IMR-90 (cell line): ENCODE data around the gene TMOD4. TPM values are rescaled to one million over a fixed set of nuclear protein-coding genes. Genes with fewer than 3 reads are reported as not detected.

Experiments
- ATAC-seq: fragments of 200-7000 bp; cut with Tn5 transposase; 2 replicates; pipeline ENCODE4 v1.9.1; 2020; ENCODE audit warnings: low read depth, mild to moderate bottlenecking, moderate library complexity
- BruUV-seq: library from RNA; stranded (reverse); fragments of 400-500 nt; replicated peaks from 2 replicates; lab custom pipeline; 2021; lab: Mats Ljungman, UMichigan
- CTCF ChIA-PET: fragments of 300-600 bp; formaldehyde crosslinking; extraction: SDS; loops from one replicate; lab custom pipeline; 2021; ENCODE audit warnings: antibody characterized with exemption; lab: Yijun Ruan, JAX
- POLR2A ChIA-PET: fragments of 300-600 bp; sonication (Branson Sonifier 250); formaldehyde crosslinking; loops from one replicate; lab custom pipeline; 2022; ENCODE audit warnings: antibody characterized with exemption; ENCODE audit not compliant: unreplicated experiment; lab: Charles Lee
- DNase-seq: peaks from one replicate; pipeline ENCODE4 v3.0.0; 2013
- H2AFZ ChIP-seq: replicated peaks from 2 replicates; pipeline ENCODE3; 2013; ENCODE audit warnings: low read length, mild to moderate bottlenecking; ENCODE audit not compliant: poor library complexity
- H2AK5ac ChIP-seq: 2 replicates; pipeline ENCODE4 v1.6.1; 2013; ENCODE audit warnings: low read depth, low read length, inconsistent platforms
- H2AK9ac ChIP-seq: replicated peaks from 2 replicates; pipeline ENCODE3; 2013; ENCODE audit warnings: mild to moderate bottlenecking, low read depth, low read length, moderate library complexity; ENCODE audit not compliant: poor library complexity
- H2BK120ac ChIP-seq: 2 replicates; pipeline ENCODE4 v1.6.1; 2013; ENCODE audit warnings: low read depth, low read length, inconsistent platforms
- H2BK15ac ChIP-seq: 3 replicates; pipeline ENCODE4 v1.6.1; 2013; ENCODE audit warnings: low read depth, low read length, inconsistent platforms
- H2BK20ac ChIP-seq: 2 replicates; pipeline ENCODE4 v1.6.1; 2013; ENCODE audit warnings: low read depth, mild to moderate bottlenecking, inconsistent platforms, low read length, moderate library complexity
- H2BK5ac ChIP-seq: 2 replicates; pipeline ENCODE4 v1.6.1; 2013; ENCODE audit warnings: mild to moderate bottlenecking, low read depth, low read length, inconsistent platforms; ENCODE audit not compliant: poor library complexity, severe bottlenecking
- H3K14ac ChIP-seq: replicated peaks from 2 replicates; pipeline ENCODE4 v1.6.1; 2013; ENCODE audit warnings: low read depth, low read length, inconsistent platforms
- H3K18ac ChIP-seq: 2 replicates; pipeline ENCODE4 v1.6.1; 2013; ENCODE audit warnings: low read depth, low read length, control low read depth
- H3K23ac ChIP-seq: 2 replicates; pipeline ENCODE4 v1.6.1; 2013; ENCODE audit warnings: low read depth, low read length, inconsistent platforms
- H3K27ac ChIP-seq: 2 replicates; pipeline ENCODE4 v1.5.1; 2013; ENCODE audit warnings: mild to moderate bottlenecking, control low read depth, low read length; ENCODE audit not compliant: insufficient read depth
- H3K27me3 ChIP-seq: 2 replicates; pipeline ENCODE4 v1.6.1; 2013; ENCODE audit warnings: low read length; ENCODE audit not compliant: control insufficient read depth, insufficient read depth
- H3K36me3 ChIP-seq: 2 replicates; pipeline ENCODE4 v1.6.1; 2013; ENCODE audit warnings: low read length, mixed read lengths; ENCODE audit not compliant: control insufficient read depth, insufficient read depth
- H3K4ac ChIP-seq: 2 replicates; pipeline ENCODE4 v1.6.1; 2013; ENCODE audit warnings: low read depth, low read length, inconsistent platforms
- H3K4me1 ChIP-seq: 2 replicates; pipeline ENCODE4 v1.6.1; 2013; ENCODE audit warnings: low read length, mixed read lengths; ENCODE audit not compliant: control insufficient read depth, insufficient read depth
- H3K4me2 ChIP-seq: 2 replicates; pipeline ENCODE4 v1.6.1; 2013; ENCODE audit warnings: low read depth, mild to moderate bottlenecking, control low read depth, low read length, moderate library complexity
- H3K4me3 ChIP-seq: 2 replicates; pipeline ENCODE4 v1.5.1; 2013; ENCODE audit warnings: low read depth, mild to moderate bottlenecking, control low read depth, low read length, moderate library complexity; ENCODE audit not compliant: insufficient read depth
- H3K56ac ChIP-seq: 2 replicates; pipeline ENCODE4 v1.6.1; 2013; ENCODE audit warnings: low read length, inconsistent platforms; ENCODE audit not compliant: insufficient read depth; ENCODE audit errors: extremely low read depth
- H3K79me1 ChIP-seq, 2 experiments: 2 replicates each; pipeline ENCODE4 v1.6.1; 2013; ENCODE audit warnings: low read length in 2 of 2, inconsistent platforms in 1 of 2, low read depth in 1 of 2
- H3K9ac ChIP-seq: 2 replicates; pipeline ENCODE4 v1.6.1; 2013; ENCODE audit warnings: low read depth, low read length, control low read depth
- H3K9me1 ChIP-seq: 2 replicates; pipeline ENCODE4 v1.6.1; 2013; ENCODE audit warnings: low read length, inconsistent platforms; ENCODE audit not compliant: insufficient read depth
- H3K9me3 ChIP-seq: 2 replicates; pipeline ENCODE4 v1.6.1; 2013; ENCODE audit warnings: low read length; ENCODE audit not compliant: control insufficient read depth, insufficient read depth
- H4K20me1 ChIP-seq: 2 replicates; pipeline ENCODE4 v1.6.1; 2013; ENCODE audit warnings: low read length, inconsistent platforms; ENCODE audit not compliant: insufficient read depth
- H4K5ac ChIP-seq: 2 replicates; pipeline ENCODE4 v1.6.1; 2013; ENCODE audit warnings: mild to moderate bottlenecking, low read depth, low read length, control low read depth
- H4K8ac ChIP-seq, 2 experiments: 2 replicates each; pipeline ENCODE4 v1.6.1; 2013; ENCODE audit warnings: low read depth in 2 of 2, low read length in 2 of 2, control low read depth in 1 of 2, inconsistent platforms in 1 of 2
- H4K91ac ChIP-seq: 2 replicates; pipeline ENCODE4 v1.6.1; 2013; ENCODE audit warnings: low read depth, low read length, inconsistent platforms; ENCODE audit not compliant: insufficient read depth
- ELK1 ChIP-seq: fragments of 150-350 bp; IDR thresholded peaks from 2 replicates; pipeline ENCODE4 v1.6.1; 2016; ENCODE audit warnings: low read depth, mild to moderate bottlenecking, low read length, moderate library complexity, borderline replicate concordance
- POLR2A ChIP-seq: IDR thresholded peaks from 2 replicates; pipeline ENCODE4 v1.6.1; 2012; ENCODE audit warnings: mild to moderate bottlenecking, low read depth, low read length
- WGBS, 2 experiments: methylation state at CpG; one replicate each; pipeline versions ENCODE4 v1.1.5 to v1.1.7; 2013; ENCODE audit warnings: missing lambda C conversion rate in 2 of 2; ENCODE audit not compliant: insufficient read length in 1 of 2; ENCODE audit errors: extremely low coverage in 2 of 2; 5-methylcytosine and 5-hydroxymethylcytosine counted together
- dilution Hi-C: fragments of 300-500 bp; cut with HindIII; formaldehyde crosslinking; loops from one replicate; pipeline ENCODE4 v1.14.3; 2018; ENCODE audit warnings: low sequenced_read_pairs; ENCODE audit not compliant: unreplicated experiment
- in situ Hi-C: fragments of 300-500 bp; cut with MboI; formaldehyde crosslinking; loops from 3 replicates; pipeline ENCODE4 v1.14.3; 2019; ENCODE audit warnings: low sequenced_read_pairs, inconsistent platforms, mixed read lengths
- intact Hi-C: fragments of 100-400 bp; cut with micrococcal nuclease; formaldehyde crosslinking; loops from 2 replicates; pipeline ENCODE4 v1.10.0; 2022
- polyA plus RNA-seq, 3 experiments: library from polyadenylated mRNA; depleted of rRNA; stranded (reverse); fragments of >200 nt; gene quantifications; 2 replicates each; pipeline ENCODE4 v1.2.3, GENCODE V29; 2012; ENCODE audit warnings: low replicate concordance in 1 of 3
- total RNA-seq: library from RNA; depleted of rRNA; stranded (reverse); fragments of >200 nt; gene quantifications from 2 replicates; pipeline ENCODE4 v1.2.3, GENCODE V29; 2012; rRNA removed

Gene TMOD4
- total and polyA plus RNA-seq, 2 of the 4 experiments (the other 2 are of a cell fraction), result 0.27 TPM; not detected in 1

GRCh38 chr1:151124763-151125403 lies 50.9 kb downstream of the TMOD4 start:
- POLR2A ChIA-PET, result no interaction called here
- no peaks in the 10 kb centered on the region for H3K27me3 ChIP-seq
- 0 out of 2 replicates have a peak, but pooled peaks cover 1% of the 10 kb centered on the region for H3K36me3 ChIP-seq
- H4K20me1 ChIP-seq, result no peaks in the 10 kb centered on the region
- H3K4ac ChIP-seq, result no peak overlapping the region
- no peak overlapping the region for H4K8ac ChIP-seq
- H4K91ac ChIP-seq, result no peak overlapping the region
- no peak overlapping the region for H4K5ac ChIP-seq
- H3K56ac ChIP-seq, result no peak overlapping the region
- H3K14ac ChIP-seq, result no peak overlapping the region
- ATAC-seq (no peak), DNase-seq (no peak)
- H3K4me2 ChIP-seq, result no peak overlapping the region
- no peak overlapping the region for H2AFZ ChIP-seq
- H2BK20ac ChIP-seq, result no peak overlapping the region
- TF ChIP-seq POLR2A (no peak), ELK1 (no peak)
- CTCF ChIA-PET, result no interaction called here
- no peak overlapping the region for H3K9ac ChIP-seq
- no peak overlapping the region for H2BK120ac ChIP-seq
- H3K4me1 ChIP-seq, result no peaks in the 10 kb centered on the region
- no peaks in the 10 kb centered on the region for H3K9me3 ChIP-seq
- no peaks in the 10 kb centered on the region for H3K9me1 ChIP-seq
- no TSS peak for BruUV-seq
- WGBS, 2 experiments, result no CpG with 5 or more reads among the region's 5 CpGs
- intact Hi-C loops (no loop called here), in situ Hi-C loops (no loop called here), dilution Hi-C loops (no loop called here)
- no peaks in the 10 kb centered on the region for H3K79me1 ChIP-seq
- H3K4me3 ChIP-seq, result no peak overlapping the region
- no peak overlapping the region for H2BK5ac ChIP-seq
- no peak overlapping the region for H2AK5ac ChIP-seq
- H3K18ac ChIP-seq, result no peak overlapping the region
- H3K27ac ChIP-seq, result no peak overlapping the region
- H2BK15ac ChIP-seq, result no peak overlapping the region
- no peak overlapping the region for H3K23ac ChIP-seq
- H2AK9ac ChIP-seq, result no peak overlapping the region

Other genes starting within 250 kb of the TMOD4 start
- 22.9 and 24.7 TPM in 2 replicates for gene SETDB1, start 249.6 kb downstream of the TMOD4 start, total RNA-seq
- gene SETDB1, start 249.6 kb downstream of the TMOD4 start, polyA plus RNA-seq (2012; rRNA removed), result 16.6 and 18.7 TPM in 2 replicates
- 99.2 and 118 TPM in 2 replicates for gene CERS2, start 201.1 kb downstream of the TMOD4 start, total RNA-seq
- gene CERS2, start 201.1 kb downstream of the TMOD4 start, polyA plus RNA-seq (2012; rRNA removed), result 126 and 127 TPM in 2 replicates
- under 0.01 and 0.36 TPM in 2 replicates for gene ANXA9, start 193.7 kb downstream of the TMOD4 start, total RNA-seq
- 0.16 and 0.21 TPM in 2 replicates for gene ANXA9, start 193.7 kb downstream of the TMOD4 start, polyA plus RNA-seq (2012; rRNA removed)
- 5.8 and 6.6 TPM in 2 replicates for gene MINDY1, start 169.1 kb downstream of the TMOD4 start, total RNA-seq
- 6.6 and 7.3 TPM in 2 replicates for gene MINDY1, start 169.1 kb downstream of the TMOD4 start, polyA plus RNA-seq (2012; rRNA removed)
- gene PRUNE1, start 167.5 kb downstream of the TMOD4 start, total RNA-seq, result 7.9 and 8.6 TPM in 2 replicates
- 9.4 and 9.6 TPM in 2 replicates for gene PRUNE1, start 167.5 kb downstream of the TMOD4 start, polyA plus RNA-seq (2012; rRNA removed)
- under 0.01 TPM in 1 of 2 replicates, not detected in the other for gene BNIPL, start 139.4 kb downstream of the TMOD4 start, total RNA-seq
- gene BNIPL, start 139.4 kb downstream of the TMOD4 start, polyA plus RNA-seq (2012; rRNA removed), result 0.10 and 0.38 TPM in 2 replicates
- gene C1orf56, start 128.2 kb downstream of the TMOD4 start, total RNA-seq, result 0.54 and 0.83 TPM in 2 replicates
- 1.2 and 1.5 TPM in 2 replicates for gene C1orf56, start 128.2 kb downstream of the TMOD4 start, polyA plus RNA-seq (2012; rRNA removed)
- gene CDC42SE1, start 116.4 kb downstream of the TMOD4 start, total RNA-seq, result 47.0 and 48.6 TPM in 2 replicates
- gene CDC42SE1, start 116.4 kb downstream of the TMOD4 start, polyA plus RNA-seq (2012; rRNA removed), result 47.4 and 58.5 TPM in 2 replicates
- 3.6 and 5.3 TPM in 2 replicates for gene MLLT11, start 115.6 kb downstream of the TMOD4 start, total RNA-seq
- 16.6 and 17.5 TPM in 2 replicates for gene MLLT11, start 115.6 kb downstream of the TMOD4 start, polyA plus RNA-seq (2012; rRNA removed)
- gene GABPB2, start 105.2 kb downstream of the TMOD4 start, total RNA-seq, result 11.9 and 12.9 TPM in 2 replicates
- gene GABPB2, start 105.2 kb downstream of the TMOD4 start, polyA plus RNA-seq (2012; rRNA removed), result 6.0 and 7.5 TPM in 2 replicates
- gene SEMA6C, start 29.4 kb downstream of the TMOD4 start, total RNA-seq, result 0.36 and 0.56 TPM in 2 replicates
- 2.0 and 2.6 TPM in 2 replicates for gene SEMA6C, start 29.4 kb downstream of the TMOD4 start, polyA plus RNA-seq (2012; rRNA removed)
- gene TNFAIP8L2, start 19.3 kb downstream of the TMOD4 start, total RNA-seq, result not detected in 2 replicates
- gene TNFAIP8L2, start 19.3 kb downstream of the TMOD4 start, polyA plus RNA-seq (2012; rRNA removed), result not detected in 2 replicates
- gene LYSMD1, start 10.1 kb downstream of the TMOD4 start, total RNA-seq, result 9.2 and 10.4 TPM in 2 replicates
- gene LYSMD1, start 10.1 kb downstream of the TMOD4 start, polyA plus RNA-seq (2012; rRNA removed), result 5.0 and 5.9 TPM in 2 replicates
- 22.2 and 27.4 TPM in 2 replicates for gene SCNM1, start 9.8 kb downstream of the TMOD4 start, total RNA-seq
- gene SCNM1, start 9.8 kb downstream of the TMOD4 start, polyA plus RNA-seq (2012; rRNA removed), result 33.2 and 35.3 TPM in 2 replicates
- 51.3 and 53.6 TPM in 2 replicates for gene VPS72, start 14.2 kb upstream of the TMOD4 start, total RNA-seq
- gene VPS72, start 14.2 kb upstream of the TMOD4 start, polyA plus RNA-seq (2012; rRNA removed), result 62.3 and 64.5 TPM in 2 replicates
- gene PIP5K1A, start 22.6 kb upstream of the TMOD4 start, total RNA-seq, result 52.5 and 59.1 TPM in 2 replicates
- 85.5 and 105 TPM in 2 replicates for gene PIP5K1A, start 22.6 kb upstream of the TMOD4 start, polyA plus RNA-seq (2012; rRNA removed)
- 289 and 349 TPM in 2 replicates for gene PSMD4, start 78.8 kb upstream of the TMOD4 start, total RNA-seq
- 282 and 314 TPM in 2 replicates for gene PSMD4, start 78.8 kb upstream of the TMOD4 start, polyA plus RNA-seq (2012; rRNA removed)
- 5.7 and 6.4 TPM in 2 replicates for gene ZNF687, start 106.3 kb upstream of the TMOD4 start, total RNA-seq
- gene ZNF687, start 106.3 kb upstream of the TMOD4 start, polyA plus RNA-seq (2012; rRNA removed), result 10.8 and 13.7 TPM in 2 replicates
- gene PI4KB, start 151.4 kb upstream of the TMOD4 start, total RNA-seq, result 77.2 and 94.5 TPM in 2 replicates
- 82.4 and 91.5 TPM in 2 replicates for gene PI4KB, start 151.4 kb upstream of the TMOD4 start, polyA plus RNA-seq (2012; rRNA removed)
- 37.8 and 44.4 TPM in 2 replicates for gene RFX5, start 171.3 kb upstream of the TMOD4 start, total RNA-seq
- gene RFX5, start 171.3 kb upstream of the TMOD4 start, polyA plus RNA-seq (2012; rRNA removed), result 26.8 and 29.3 TPM in 2 replicates
- 21.1 and 21.3 TPM in 2 replicates for gene SELENBP1, start 196.7 kb upstream of the TMOD4 start, total RNA-seq
- 54.9 and 56.9 TPM in 2 replicates for gene SELENBP1, start 196.7 kb upstream of the TMOD4 start, polyA plus RNA-seq (2012; rRNA removed)
- 376 and 457 TPM in 2 replicates for gene PSMB4, start 223.6 kb upstream of the TMOD4 start, total RNA-seq
- gene PSMB4, start 223.6 kb upstream of the TMOD4 start, polyA plus RNA-seq (2012; rRNA removed), result 565 and 640 TPM in 2 replicates